Activated CD4-positive, alpha-beta memory T cell treated with anti-CD3 and anti-CD28 coated beads, Interleukin-2, amount 10 ng/mL, durations not matched to agents 7 days and 5 days (primary cell): ENCODE data around the gene PLA2G2F. TPM values are rescaled to one million over a fixed set of nuclear protein-coding genes. Genes with fewer than 3 reads are reported as not detected.
"Not testable (repeated sequence)": the region's sequence is repeated elsewhere in the genome, so short reads cannot be mapped to it uniquely, and the experiment has no call there.

ENCODE experiments used
- CTCF ChIA-PET: fragments of 350-600 bp; sonication (Branson Sonifier 250); formaldehyde crosslinking; loops from one replicate; lab custom pipeline; 2021; ENCODE audit warnings: antibody characterized with exemption, inconsistent platforms; lab: Charles Lee
- POLR2A ChIA-PET: fragments of 350-600 bp; sonication (Branson Sonifier 250); formaldehyde crosslinking; loops from one replicate; lab custom pipeline; 2021; ENCODE audit warnings: antibody characterized with exemption; lab: Charles Lee
- DNase-seq: peaks from one replicate; pipeline ENCODE4 v3.0.0-alpha.2; 2020
- H3K27ac Mint-ChIP-seq: one replicate; pipeline ENCODE4 v1.8.0; 2021; ENCODE audit warnings: mild to moderate bottlenecking, mixed read lengths
- H3K27me3 Mint-ChIP-seq: one replicate; pipeline ENCODE4 v1.8.0; 2021; ENCODE audit warnings: mixed read lengths
- H3K36me3 Mint-ChIP-seq: one replicate; pipeline ENCODE4 v1.8.0; 2021; ENCODE audit warnings: low read depth, mixed read lengths
- H3K4me1 Mint-ChIP-seq: one replicate; pipeline ENCODE4 v1.8.0; 2021; ENCODE audit warnings: mixed read lengths
- H3K4me3 Mint-ChIP-seq: one replicate; pipeline ENCODE4 v1.8.0; 2021; ENCODE audit warnings: mild to moderate bottlenecking, mixed read lengths
- H3K9me3 Mint-ChIP-seq: one replicate; pipeline ENCODE4 v1.8.0; 2021; ENCODE audit warnings: mixed read lengths
- total RNA-seq, 2 experiments: library from RNA; stranded (reverse); gene quantifications; one replicate each; pipeline ENCODE4 v1.2.3, GENCODE V29; 2021

PLA2G2F gene
- total RNA-seq, 2 experiments from 2014 or later: not detected

- no peak overlapping the region for H3K4me3 Mint-ChIP-seq
- DNase-seq: no peak
- H3K27me3 Mint-ChIP-seq: peaks cover 10% of the 10 kb centered on the region
- H3K36me3 Mint-ChIP-seq: no peaks in the 10 kb centered on the region
- H3K4me1 Mint-ChIP-seq: no peaks in the 10 kb centered on the region
- no peaks in the 10 kb centered on the region for H3K9me3 Mint-ChIP-seq
- H3K27ac Mint-ChIP-seq: no peak overlapping the region
- CTCF ChIA-PET: interaction anchor here (1.0 kb wide), 1 partner anchor 71 kb away, joined by 4 read pairs; no protein-coding TSS in a partner anchor
- POLR2A ChIA-PET: no interaction called here
Measured at GRCh38 chr1:20123722-20124455, 15.2 kb upstream of the PLA2G2F start.

GRCh38 chr1:20124456-20125057, 14.6 kb upstream of the PLA2G2F start:
- Mint-ChIP-seq H3K4me3 (no peak overlapping the region), H3K4me1 (no peaks in the 10 kb centered on the region)
- POLR2A ChIA-PET: no interaction called here

GRCh38 chr1:20125100-20125499, 14.0 kb upstream of the PLA2G2F start:
- Mint-ChIP-seq H3K36me3 (no peaks in the 10 kb centered on the region), H3K9me3 (no peaks in the 10 kb centered on the region), H3K27me3 (peaks cover 13% of the 10 kb centered on the region), H3K4me3 (no peak overlapping the region), H3K27ac (no peak overlapping the region), H3K4me1 (no peaks in the 10 kb centered on the region)
- ChIA-PET POLR2A (no interaction called here), CTCF (interaction anchor here (1.0 kb wide), 1 partner anchor 69 kb away, joined by 4 read pairs; no protein-coding TSS in a partner anchor)
- DNase-seq: no peak

More at GRCh38 chr1:20124456-20125057, 14.6 kb upstream of the PLA2G2F start:
- H3K27me3 Mint-ChIP-seq: peaks cover 10% of the 10 kb centered on the region
- CTCF ChIA-PET: interaction anchor here (1.0 kb wide), 1 partner anchor 70 kb away, joined by 4 read pairs; no protein-coding TSS in a partner anchor
- H3K27ac Mint-ChIP-seq: no peak overlapping the region
- no peaks in the 10 kb centered on the region for H3K36me3 Mint-ChIP-seq
- no peak for DNase-seq
- no peaks in the 10 kb centered on the region for H3K9me3 Mint-ChIP-seq

- H3K4me3 Mint-ChIP-seq: no peak overlapping the region
- peaks cover 8% of the 10 kb centered on the region for H3K27me3 Mint-ChIP-seq
- H3K27ac Mint-ChIP-seq: no peak overlapping the region
- no peaks in the 10 kb centered on the region for H3K9me3 Mint-ChIP-seq
- H3K36me3 Mint-ChIP-seq: no peaks in the 10 kb centered on the region
- no peak for DNase-seq
- POLR2A ChIA-PET: no interaction called here
- no peaks in the 10 kb centered on the region for H3K4me1 Mint-ChIP-seq
- CTCF ChIA-PET: no interaction called here
Measured at GRCh38 chr1:20126041-20126805, 12.9 kb upstream of the PLA2G2F start.

GRCh38 chr1:20126806-20127440, 12.2 kb upstream of the PLA2G2F start:
- ChIA-PET POLR2A (no interaction called here), CTCF (no interaction called here)
- no peak overlapping the region for H3K4me3 Mint-ChIP-seq
- H3K9me3 Mint-ChIP-seq: no peaks in the 10 kb centered on the region
- H3K27me3 Mint-ChIP-seq: peaks cover 10% of the 10 kb centered on the region
- no peak overlapping the region for H3K27ac Mint-ChIP-seq
- no peak for DNase-seq
- no peaks in the 10 kb centered on the region for H3K4me1 Mint-ChIP-seq
- H3K36me3 Mint-ChIP-seq: no peaks in the 10 kb centered on the region

GRCh38 chr1:20130518-20130917, 8.6 kb upstream of the PLA2G2F start:
- DNase-seq, H3K27ac Mint-ChIP-seq, H3K9me3 Mint-ChIP-seq, H3K4me1 Mint-ChIP-seq, POLR2A ChIA-PET, H3K36me3 Mint-ChIP-seq, H3K4me3 Mint-ChIP-seq, CTCF ChIA-PET: not testable (repeated sequence)
- peaks cover 18% of the 10 kb centered on the region for H3K27me3 Mint-ChIP-seq

GRCh38 chr1:20134995-20135394, 4.1 kb upstream of the PLA2G2F start:
- H3K36me3 Mint-ChIP-seq: no peaks in the 10 kb centered on the region
- CTCF ChIA-PET: interaction anchor here (0.7 kb wide), 1 partner anchor 163 kb away, joined by 3 read pairs; no protein-coding TSS in a partner anchor
- POLR2A ChIA-PET: no interaction called here
- no peak for DNase-seq
- no peaks in the 10 kb centered on the region for H3K9me3 Mint-ChIP-seq
- H3K4me1 Mint-ChIP-seq: no peaks in the 10 kb centered on the region
- no peak overlapping the region for H3K4me3 Mint-ChIP-seq
- H3K27ac Mint-ChIP-seq: no peak overlapping the region
- H3K27me3 Mint-ChIP-seq: peaks cover 18% of the 10 kb centered on the region

GRCh38 chr1:20136249-20136648, 2.9 kb upstream of the PLA2G2F start:
- DNase-seq: no peak
- CTCF ChIA-PET: no interaction called here
- H3K36me3 Mint-ChIP-seq: no peaks in the 10 kb centered on the region
- H3K4me3 Mint-ChIP-seq: no peak overlapping the region
- peaks cover 17% of the 10 kb centered on the region for H3K27me3 Mint-ChIP-seq
- no peaks in the 10 kb centered on the region for H3K4me1 Mint-ChIP-seq
- H3K27ac Mint-ChIP-seq: no peak overlapping the region
- no peaks in the 10 kb centered on the region for H3K9me3 Mint-ChIP-seq
- POLR2A ChIA-PET: no interaction called here

- no peak overlapping the region for H3K4me3 Mint-ChIP-seq
- H3K27me3 Mint-ChIP-seq: peaks cover 13% of the 10 kb centered on the region
- CTCF ChIA-PET: no interaction called here
- no peak for DNase-seq
- no peaks in the 10 kb centered on the region for H3K4me1 Mint-ChIP-seq
- H3K36me3 Mint-ChIP-seq: no peaks in the 10 kb centered on the region
- H3K9me3 Mint-ChIP-seq: no peaks in the 10 kb centered on the region
- POLR2A ChIA-PET: no interaction called here
- H3K27ac Mint-ChIP-seq: no peak overlapping the region
Measured at GRCh38 chr1:20137055-20137454, 2.1 kb upstream of the PLA2G2F start.

GRCh38 chr1:20137604-20138003, 1.5 kb upstream of the PLA2G2F start:
- H3K27ac Mint-ChIP-seq: no peak overlapping the region
- H3K4me3 Mint-ChIP-seq: no peak overlapping the region
- no peaks in the 10 kb centered on the region for H3K36me3 Mint-ChIP-seq
- DNase-seq: no peak
- no peaks in the 10 kb centered on the region for H3K4me1 Mint-ChIP-seq
- CTCF ChIA-PET: no interaction called here
- no peaks in the 10 kb centered on the region for H3K9me3 Mint-ChIP-seq
- POLR2A ChIA-PET: no interaction called here
- H3K27me3 Mint-ChIP-seq: peaks cover 11% of the 10 kb centered on the region

GRCh38 chr1:20138346-20138745, 777 bp upstream of the PLA2G2F start:
- H3K9me3 Mint-ChIP-seq: no peaks in the 10 kb centered on the region
- POLR2A ChIA-PET: no interaction called here
- no peak overlapping the region for H3K4me3 Mint-ChIP-seq
- no peaks in the 10 kb centered on the region for H3K36me3 Mint-ChIP-seq
- CTCF ChIA-PET: no interaction called here
- no peaks in the 10 kb centered on the region for H3K4me1 Mint-ChIP-seq
- no peak for DNase-seq
- H3K27ac Mint-ChIP-seq: no peak overlapping the region
- peaks cover 7% of the 10 kb centered on the region for H3K27me3 Mint-ChIP-seq

GRCh38 chr1:20139776-20140612, 871 bp downstream of the PLA2G2F start:
- H3K4me3 Mint-ChIP-seq: no peak overlapping the region
- peaks cover 4% of the 10 kb centered on the region for H3K27me3 Mint-ChIP-seq
- CTCF ChIA-PET: no interaction called here
- H3K9me3 Mint-ChIP-seq: no peaks in the 10 kb centered on the region
- no peaks in the 10 kb centered on the region for H3K4me1 Mint-ChIP-seq
- no peaks in the 10 kb centered on the region for H3K36me3 Mint-ChIP-seq
- no peak for DNase-seq
- H3K27ac Mint-ChIP-seq: no peak overlapping the region
- POLR2A ChIA-PET: no interaction called here
